Measurements from ENCODE around the gene SLC22A31. TPM values are rescaled to one million over a fixed set of nuclear protein-coding genes. Genes with fewer than 3 reads are reported as not detected.
"Not testable (repeated sequence)": the region's sequence is repeated elsewhere in the genome, so short reads cannot be mapped to it uniquely, and the experiment has no call there.

SLC22A31 gene
- total RNA-seq, 1 donor from 2014 or later, result not detected

DNA sequence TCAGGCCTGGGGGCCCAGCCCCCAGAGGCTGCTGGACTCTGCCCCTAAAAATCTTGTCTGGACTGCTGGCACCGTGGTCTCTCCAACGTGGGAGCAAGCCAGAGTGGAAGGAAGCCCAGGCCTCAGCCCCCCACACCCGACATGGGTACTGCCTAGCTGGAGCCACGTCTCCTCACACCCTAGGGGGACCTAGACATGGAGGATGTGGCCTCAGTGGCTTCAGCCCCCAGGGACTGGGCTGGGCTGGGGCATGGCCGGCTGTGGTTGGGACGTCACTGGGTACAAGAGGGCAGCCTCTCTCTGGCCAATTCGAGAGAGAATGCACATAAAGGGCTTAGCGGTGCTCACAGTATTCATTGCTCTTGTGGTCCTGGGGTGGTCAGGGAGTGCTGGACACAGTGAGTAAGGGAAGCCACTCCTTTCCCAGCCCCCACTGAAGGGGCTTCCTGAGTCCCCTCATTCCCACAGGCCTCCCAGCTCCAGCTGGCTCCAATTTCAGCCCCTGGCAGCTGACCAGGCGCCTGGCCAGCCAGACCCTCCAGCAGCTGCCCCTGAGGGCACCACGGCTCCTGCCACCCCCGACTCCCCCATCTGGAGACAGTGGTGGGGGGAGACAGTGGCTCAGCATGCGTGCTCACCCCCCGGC lies 27.7 kb downstream of the SLC22A31 start:
- intact Hi-C loops (cut with DNase I), result loop anchor here (5.0 kb wide), 1 partner anchor 360 kb away; the partner anchor contains the start of gene APRT
- DNase-seq (ENCODE audit: missing footprints) (no peak), ATAC-seq (no peak)

DNA sequence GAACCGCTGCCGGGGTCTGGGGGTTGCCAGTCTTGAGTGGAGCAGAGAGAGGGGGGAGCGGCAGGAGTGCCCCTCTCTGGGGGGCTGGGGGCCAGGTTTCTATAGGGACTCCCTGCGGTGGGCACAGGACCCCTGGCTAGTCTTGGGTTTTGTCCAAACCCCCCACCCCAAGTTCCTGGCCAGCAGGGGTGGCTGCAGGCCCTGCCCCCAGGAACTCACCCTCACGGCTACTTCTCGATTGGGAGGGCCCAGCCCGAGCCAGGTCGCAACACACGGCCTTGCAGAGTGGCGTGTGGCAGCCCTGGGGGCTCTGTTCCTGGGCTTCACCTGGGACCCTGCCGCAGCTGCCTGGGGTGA lies 28.2 kb downstream of the SLC22A31 start:
- intact Hi-C loops (cut with DNase I), result loop anchor here (5.0 kb wide), 1 partner anchor 360 kb away; the partner anchor contains the start of gene APRT
- DNase-seq (ENCODE audit: missing footprints), result no peak
- no peak for ATAC-seq

DNA sequence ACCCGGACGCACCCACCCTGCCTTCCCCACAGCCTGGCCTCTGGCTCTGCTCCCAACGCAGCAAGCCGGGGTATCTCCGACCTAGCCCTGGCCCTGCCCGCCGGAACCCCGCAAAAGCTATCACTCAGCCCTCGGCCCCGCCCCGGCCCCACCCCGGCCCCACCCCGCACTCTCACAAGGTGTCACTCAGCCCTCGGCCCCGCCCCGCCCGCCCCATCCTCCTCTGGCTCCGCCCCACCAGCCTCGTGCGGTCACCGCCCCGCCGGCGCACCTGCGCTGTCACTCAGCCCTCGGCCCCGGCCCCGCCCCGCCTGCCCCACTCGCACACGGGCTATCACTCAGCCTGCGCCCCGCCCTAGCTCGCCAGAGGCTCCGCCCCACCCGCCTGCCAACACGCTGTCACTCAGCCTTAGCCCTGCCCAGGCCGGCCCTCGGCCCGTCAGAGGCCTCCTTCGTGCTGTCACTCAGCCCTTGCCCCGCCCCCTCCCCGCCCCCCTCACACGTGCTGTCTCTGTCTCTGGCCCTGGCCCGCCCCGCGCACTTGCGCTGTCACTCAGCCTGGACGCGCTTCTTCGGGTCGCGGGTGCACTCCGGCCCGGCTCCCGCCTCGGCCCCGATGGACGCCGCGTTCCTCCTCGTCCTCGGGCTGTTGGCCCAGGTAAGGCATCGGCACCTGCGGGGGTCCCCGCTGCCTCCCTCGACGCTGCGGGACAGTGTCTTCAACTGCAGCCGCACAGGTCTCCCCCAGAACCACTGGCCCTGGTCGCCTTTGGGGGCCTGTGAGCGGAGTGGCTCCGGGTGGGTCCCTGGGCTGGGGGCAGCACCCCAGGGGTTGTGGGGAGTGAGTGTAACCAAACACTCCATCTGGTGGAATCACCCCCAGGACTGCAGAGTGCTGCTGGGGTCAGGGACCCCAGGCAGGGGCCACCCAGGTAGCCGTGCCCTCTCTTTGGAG lies 28.8 kb downstream of the SLC22A31 start, which contains the start of gene CDH15:
CDH15 (plus strand) TSS at position 533 of the 955 bp plus-strand sequence; CDS start at position 617, 84 bp downstream.
- ATAC-seq (peak; percentile 94), DNase-seq (ENCODE audit: missing footprints) (peak; percentile 95)
- intact Hi-C loops (cut with DNase I), result loop anchor here (5.0 kb wide), 1 partner anchor 359 kb away; the partner anchor contains the start of gene APRT

DNA sequence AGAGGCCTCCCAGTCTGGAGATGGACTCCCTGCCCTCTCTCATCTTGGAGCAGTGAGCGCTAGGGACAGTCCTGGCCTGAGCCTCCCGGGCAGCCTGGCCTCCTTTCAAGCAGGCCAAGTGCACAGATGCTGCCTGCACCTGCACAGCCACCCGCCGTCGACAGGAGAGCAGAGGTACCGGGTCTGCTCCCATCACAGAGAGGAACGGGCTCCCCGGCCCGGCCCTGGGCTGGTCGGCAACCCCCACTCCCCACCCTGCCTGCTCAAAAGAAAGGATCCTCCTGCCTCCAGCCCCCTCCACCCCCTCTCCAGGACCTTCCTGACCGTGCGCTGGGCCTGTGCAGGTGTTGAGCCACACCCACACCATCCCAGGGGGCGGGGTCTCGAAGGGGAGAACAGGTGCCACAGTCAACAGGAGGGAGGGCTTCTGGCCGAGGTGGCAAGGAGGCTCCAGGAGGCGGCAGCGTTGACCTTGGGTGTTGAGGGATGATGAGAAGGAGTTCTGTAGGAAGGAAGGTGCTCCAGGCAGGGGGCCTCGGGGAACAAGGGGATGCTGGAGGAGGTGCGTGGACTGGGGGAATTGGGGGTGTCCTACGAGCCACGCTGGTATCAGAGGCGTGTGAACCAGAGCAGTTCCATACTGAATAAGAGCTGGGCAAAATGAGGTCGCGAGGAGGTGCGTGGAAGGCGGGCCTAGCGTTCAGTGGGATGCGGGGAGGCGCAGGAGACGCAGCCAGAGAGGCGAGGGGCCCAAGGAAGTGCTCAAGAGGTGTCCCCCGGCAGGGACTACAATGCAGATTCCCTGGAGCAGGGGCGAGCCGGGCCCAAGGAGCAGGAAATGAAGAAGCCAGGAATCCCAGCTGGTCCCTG lies 29.8 kb downstream of the SLC22A31 start:
- DNase-seq (ENCODE audit: missing footprints), result no peak
- no peak for ATAC-seq
- intact Hi-C loops (cut with DNase I), result loop anchor here (5.0 kb wide), 1 partner anchor 358 kb away; the partner anchor contains the start of gene APRT

DNA sequence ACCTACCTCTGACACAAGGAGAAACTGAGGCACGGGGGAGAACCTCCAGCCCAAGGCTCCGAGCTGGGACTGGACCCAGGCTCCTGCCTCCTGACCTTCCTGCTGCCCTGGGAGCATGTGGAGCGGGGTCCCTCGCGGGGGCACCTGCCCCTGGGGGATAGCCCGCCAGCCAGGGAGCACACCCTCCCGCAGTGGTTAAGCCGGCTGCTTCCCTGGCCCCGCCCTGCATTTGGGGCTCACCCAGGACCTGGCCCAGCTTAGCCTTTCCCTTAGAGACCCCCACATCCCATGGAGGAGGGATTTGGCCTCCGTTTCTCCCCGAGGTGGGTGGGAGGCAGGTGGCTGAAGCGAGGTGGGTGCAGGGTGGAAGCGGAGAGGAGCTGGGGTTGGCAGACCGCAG lies 30.6 kb downstream of the SLC22A31 start:
- DNase-seq (ENCODE audit: missing footprints) (no peak), ATAC-seq (no peak)
- intact Hi-C loops (cut with DNase I), result loop anchor here (5.0 kb wide), 3 partner anchors 227 to 432 kb away; partner anchors contain the start of gene APRT

DNA sequence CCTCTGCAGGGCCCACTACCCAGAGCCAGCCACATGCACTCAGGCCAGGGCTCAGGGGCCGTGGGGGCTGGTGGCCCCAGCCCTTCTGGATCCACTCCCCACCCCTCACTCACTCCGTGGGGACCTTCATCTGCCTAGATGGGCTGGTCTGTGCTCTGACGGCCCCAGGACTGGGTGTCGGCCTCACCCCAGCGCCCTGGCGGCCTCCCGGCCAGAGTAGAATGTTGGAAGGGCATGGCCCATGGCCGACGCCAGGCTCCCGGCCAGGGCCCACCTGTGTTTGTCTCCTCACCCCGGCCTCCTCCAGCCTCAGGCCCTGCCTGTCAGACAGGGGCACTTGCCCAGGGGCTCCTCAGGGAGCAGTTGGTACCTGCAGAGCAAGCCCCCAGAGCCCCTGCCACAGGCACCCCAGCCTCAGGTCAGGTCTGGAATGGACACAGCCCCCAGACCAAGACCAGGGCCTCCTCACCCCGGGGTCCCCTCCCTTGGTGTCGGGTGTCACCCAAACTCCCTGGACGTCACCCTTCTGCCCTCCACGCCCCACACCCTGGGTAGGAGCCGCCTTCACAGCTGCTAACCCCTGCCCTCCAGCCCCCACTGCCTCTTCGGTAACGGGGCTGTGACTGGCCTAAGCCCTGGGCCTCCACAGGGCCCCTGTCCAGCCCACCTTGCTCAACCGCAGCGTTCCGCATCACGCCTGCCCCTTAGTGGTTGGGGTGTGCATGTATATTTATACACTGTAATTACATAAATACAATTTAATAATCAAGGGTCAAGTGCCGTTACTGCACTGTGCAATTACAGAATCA lies 31.8 kb downstream of the SLC22A31 start:
- DNase-seq (ENCODE audit: missing footprints) (no peak), ATAC-seq (no peak)
- intact Hi-C loops (cut with DNase I), result loop anchor here (5.0 kb wide), 2 partner anchors 226 to 431 kb away; no protein-coding TSS in a partner anchor

DNA sequence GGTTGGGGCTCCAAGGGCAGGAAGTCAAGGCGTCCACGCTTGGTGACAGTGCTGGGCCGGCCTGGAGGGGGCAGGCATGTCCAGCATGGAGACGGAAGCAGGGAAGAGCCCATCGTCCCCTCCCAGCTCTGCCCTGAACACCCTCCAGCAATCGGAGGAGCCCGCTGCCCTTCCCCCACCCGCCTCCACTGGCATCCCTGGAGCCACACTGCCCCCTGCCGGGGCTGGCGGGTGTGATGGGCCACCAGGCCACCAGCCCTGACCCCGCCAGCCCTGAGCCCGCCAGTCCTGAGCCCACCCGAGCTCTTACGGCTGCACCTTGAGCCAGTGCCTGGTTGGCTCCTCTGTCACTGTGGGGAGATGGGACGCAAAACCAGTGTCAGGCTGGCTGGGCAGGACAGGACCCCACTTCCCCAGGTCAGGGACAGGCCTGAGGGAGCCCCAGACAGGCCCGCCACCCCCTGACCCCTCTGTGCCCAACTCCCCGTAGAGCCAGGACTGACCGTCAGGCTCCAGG lies 32.9 kb downstream of the SLC22A31 start:
- ATAC-seq, result peak; percentile 65
- peak; percentile 93 for DNase-seq (ENCODE audit: missing footprints)
- intact Hi-C loops (cut with DNase I), result loop anchor here (5.0 kb wide), 2 partner anchors 225 to 430 kb away; no protein-coding TSS in a partner anchor

DNA sequence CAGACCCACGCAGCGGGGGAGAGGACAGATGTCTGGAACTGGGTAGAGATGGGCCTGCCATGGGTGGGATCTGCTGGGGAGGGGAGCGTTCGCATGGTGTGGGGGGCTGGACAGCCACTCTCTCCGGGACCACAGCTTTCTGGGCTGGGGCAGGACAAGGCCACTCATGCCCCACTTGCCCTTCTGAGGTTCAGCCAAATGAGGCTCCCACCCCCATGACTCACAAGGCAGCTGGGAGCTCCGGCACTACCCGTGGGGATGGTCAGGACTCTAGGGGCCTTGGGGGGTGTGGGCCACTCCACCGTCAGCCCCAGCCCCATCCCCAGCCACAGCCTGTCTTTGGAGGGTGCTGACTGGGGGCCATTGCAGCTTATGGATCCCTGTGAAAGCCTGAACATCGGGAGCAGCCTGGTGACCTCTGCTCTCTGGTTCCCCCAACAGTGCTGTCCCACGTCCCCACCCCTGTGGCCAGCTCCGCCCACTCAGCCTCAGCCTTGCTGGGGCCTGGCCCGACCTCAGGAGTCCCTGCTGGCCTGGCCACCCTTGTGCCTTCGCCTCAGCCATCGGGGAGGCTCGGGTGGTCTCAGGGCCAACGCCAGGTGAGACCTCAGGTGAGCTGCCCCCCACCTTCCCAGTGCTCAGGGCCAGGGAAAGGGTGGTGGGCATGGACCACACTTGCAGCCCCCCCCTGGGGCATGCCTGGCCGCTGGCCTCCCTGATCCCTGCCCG lies 33.5 kb downstream of the SLC22A31 start:
- no peak for ATAC-seq
- intact Hi-C loops (cut with DNase I), result loop anchor here (5.0 kb wide), 2 partner anchors 225 to 430 kb away; no protein-coding TSS in a partner anchor
- no peak for DNase-seq (ENCODE audit: missing footprints)

DNA sequence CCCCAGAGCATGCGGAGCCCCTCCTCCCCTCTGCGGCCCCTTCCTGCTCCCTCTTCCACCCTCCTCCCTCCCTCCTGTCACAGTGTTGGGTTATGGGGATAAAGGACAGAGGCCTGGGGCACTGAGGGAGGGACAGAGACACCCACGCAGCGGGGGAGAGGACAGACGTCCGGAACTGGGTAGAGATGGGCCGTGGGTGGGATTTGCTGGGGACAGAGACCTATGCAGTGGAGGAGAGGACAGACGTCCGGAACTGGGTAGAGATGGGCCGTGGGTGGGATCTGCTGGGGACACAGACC lies 34.7 kb downstream of the SLC22A31 start:
- intact Hi-C loops (cut with DNase I), result loop anchor here (5.0 kb wide), 2 partner anchors 223 to 428 kb away; no protein-coding TSS in a partner anchor
- ATAC-seq; DNase-seq (ENCODE audit: missing footprints): not testable (repeated sequence)

DNA sequence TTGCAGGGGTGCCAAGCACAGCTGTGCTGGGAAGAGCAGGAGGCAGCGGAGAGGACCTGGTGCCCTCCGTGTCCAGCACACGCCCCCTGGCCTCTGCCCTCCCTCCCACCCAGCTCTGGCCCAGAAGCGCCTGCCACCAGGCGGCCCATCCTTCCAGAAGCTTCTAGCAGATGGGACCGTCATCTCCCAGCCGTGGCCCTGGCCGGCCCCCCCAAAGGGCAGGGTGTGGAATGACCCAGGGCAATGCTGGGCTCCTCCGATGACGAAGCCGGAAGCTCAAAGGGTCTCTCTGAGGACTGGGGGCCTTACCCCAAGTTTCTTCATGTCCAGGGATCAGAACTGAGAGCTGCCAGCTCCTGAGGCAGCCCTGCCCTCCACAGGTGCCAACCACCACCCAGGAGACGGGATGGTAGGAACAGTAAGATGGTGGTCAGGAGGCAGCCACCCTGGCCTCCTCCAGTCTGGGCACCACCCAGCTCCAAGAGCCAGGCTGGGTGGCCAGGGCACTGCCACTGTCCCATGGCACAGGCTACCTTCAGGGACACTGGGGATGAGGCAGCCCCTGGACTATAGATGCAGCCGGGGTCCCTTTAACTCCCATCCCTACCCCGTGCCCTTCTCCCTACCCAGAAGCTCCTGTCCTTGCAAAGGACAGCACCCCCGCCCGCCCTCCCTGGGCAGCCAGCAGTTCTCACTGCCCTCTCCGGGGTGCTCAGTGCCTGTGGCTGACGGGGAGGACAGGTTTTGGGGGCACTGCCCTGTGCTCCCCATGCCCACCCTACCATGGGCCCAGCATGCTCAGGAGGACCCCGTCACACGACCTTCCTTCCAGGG lies 35.3 kb downstream of the SLC22A31 start:
- intact Hi-C loops (cut with DNase I), result loop anchor here (5.0 kb wide), 2 partner anchors 223 to 428 kb away; no protein-coding TSS in a partner anchor
- ATAC-seq, result no peak
- DNase-seq (ENCODE audit: missing footprints), result no peak

DNA sequence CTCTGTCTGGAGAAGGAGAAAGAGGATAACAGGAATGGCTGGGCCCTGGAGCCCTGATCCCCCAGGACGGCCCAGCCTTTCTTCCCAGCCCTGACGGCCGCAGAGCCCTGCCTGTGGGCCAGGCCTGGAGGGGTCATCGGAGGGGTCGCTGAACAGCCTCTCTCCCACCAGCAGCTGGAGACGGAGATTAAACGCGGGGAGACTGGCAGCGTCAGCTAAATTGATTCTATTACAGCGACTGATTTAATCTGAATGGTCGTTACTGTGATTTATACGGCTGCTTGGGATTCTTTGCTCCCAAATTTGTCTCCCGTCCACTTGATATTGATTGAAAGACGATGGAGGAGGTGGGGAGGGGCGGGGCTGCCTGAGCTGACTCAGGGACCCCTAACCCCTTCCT lies 35.9 kb downstream of the SLC22A31 start:
- DNase-seq (ENCODE audit: missing footprints) (no peak), ATAC-seq (no peak)

DNA sequence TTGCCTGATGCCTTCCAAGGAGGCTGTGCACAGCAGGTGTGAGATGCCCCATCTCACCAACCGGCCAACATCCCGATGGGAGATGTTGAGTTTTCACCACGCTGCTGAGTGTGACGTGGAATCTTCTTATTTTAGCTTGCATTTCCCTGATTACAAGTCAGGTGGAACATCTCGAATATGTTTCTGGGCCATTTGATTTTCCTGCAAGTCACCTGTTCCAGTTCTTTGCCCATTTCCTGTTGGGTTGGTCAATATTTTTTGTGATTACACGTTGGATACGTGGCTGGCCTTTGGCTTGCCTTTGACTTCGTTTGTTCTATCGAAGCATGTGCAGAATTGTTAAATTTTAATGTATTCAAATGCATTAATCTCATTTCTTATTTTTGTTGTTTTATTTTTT lies 37.0 kb downstream of the SLC22A31 start:
- intact Hi-C loops (cut with DNase I), result no loop called here
- no peak for ATAC-seq
- DNase-seq (ENCODE audit: missing footprints), result no peak

More for the DNA sequence above, 35.9 kb downstream of the SLC22A31 start:
- intact Hi-C loops (cut with DNase I), result no loop called here

DNA sequence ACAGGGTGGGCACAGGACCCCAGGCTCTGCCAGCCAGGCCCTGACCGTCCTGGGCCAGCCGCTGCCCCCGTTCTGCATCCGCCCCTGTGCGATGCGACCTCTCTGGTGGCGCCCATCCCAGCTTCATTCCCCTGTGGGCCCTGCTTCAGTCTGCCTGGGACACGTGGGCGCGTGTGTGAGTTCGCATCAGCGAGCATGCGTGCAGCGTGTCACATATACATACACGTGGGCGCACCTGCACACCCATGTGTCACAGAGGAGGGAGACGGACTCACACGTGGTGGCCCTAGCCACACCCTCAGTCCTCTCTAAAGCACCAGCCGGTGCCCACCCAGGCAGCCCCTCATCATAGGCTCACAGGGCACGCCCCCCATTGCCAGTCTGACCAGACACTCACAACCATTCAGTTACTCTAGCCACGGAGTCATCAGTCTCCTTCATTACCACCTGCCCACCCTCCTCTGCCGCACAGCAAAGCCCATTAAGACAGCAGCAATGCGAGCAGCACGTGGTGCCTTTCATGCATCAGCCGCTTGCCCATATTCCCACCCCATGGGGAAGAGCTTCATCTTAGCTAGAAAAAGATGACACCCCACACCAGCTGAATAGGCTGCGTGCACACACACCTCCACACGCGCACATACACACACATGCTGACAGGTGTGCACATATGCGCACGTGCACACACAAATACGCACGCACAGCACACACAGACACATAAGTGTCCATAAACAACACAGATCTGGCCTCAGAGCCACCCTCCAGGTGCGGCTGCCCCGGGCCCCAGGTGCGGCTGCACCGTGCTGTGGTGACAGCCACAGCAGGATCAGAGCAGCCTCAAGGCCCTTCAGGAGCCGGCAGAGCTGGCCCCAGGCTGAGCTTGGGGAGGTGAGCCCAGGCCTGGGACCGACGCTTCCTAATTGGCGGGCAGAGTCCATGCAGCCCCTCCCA lies 38.3 kb downstream of the SLC22A31 start:
- DNase-seq (ENCODE audit: missing footprints) (no peak), ATAC-seq (no peak)
- intact Hi-C loops (cut with DNase I), result no loop called here

DNA sequence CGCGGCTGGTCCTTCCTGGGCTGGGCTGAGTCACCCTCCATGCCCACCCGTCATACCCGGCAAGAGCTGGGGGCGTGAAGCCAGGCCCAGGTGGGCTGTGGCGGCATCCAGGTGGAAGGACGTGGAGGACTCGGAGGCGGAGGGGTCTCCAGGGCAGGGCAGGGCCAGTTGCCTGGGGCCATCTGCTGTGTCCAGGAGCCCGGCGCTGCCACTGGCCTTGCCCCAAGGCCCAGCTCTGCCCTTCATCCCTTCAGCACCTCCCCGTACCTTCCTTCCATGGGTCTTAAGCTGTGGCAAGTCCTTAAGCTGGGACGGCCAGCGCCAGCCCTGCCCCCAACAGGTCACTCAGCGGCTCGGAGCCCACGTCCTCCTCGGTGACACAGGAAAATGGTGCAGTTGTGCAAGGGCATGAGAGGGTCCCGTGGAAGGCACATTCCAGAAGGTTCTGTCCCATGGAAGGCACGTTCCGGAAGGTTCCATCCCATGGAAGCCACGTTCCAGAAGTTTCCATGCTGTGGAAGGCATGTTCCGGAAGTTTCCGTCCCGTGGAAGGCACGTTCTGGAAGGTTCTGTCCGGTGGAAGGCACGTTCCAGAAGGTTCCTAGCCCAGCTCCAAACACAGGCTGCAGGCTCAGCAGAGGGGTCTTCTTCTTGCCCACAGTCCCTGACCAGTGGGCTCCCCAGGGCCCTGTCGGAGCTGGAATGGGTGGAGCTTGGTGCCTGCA lies 39.2 kb downstream of the SLC22A31 start:
- ATAC-seq, result no peak
- no peak for DNase-seq (ENCODE audit: missing footprints)
- intact Hi-C loops (cut with DNase I), result no loop called here
